ENCODE results near the gene ARL16.

The ARL16 gene

DNA sequence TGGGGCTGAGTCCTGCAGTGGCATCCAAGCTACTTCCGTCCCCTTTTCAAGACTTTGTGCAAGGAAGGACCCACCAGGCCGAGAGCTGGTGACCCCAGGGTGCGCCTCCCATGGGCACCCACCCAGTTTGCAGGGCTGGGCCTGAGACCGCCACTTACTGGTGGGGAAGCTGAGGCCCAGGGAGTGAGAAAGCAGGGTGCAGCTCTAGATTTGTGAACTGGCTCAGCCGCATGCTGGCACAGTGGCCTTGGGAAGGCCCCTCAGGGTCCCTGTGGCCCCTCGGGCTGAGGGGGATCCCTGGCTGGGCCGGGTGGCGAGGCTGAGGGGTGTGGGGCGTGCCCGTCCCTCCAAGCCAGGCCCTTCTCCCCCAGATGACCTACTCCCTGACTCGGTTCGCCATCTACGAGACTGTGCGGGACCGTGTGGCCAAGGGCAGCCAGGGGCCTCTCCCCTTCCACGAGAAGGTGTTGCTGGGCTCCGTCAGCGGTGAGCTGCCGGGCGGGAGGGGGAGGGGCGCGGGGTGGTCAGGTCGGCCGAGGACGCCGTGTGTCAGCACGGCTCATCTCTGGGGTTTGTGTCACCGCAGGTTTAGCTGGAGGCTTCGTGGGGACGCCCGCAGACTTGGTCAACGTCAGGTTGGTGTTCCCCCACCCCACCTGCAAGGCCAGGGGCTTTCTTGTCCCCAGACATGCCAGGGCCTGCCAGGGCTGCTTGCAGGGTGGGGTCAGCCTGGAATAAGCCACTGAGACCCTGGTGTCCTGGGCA lies 31.7 kb upstream of the ARL16 start:
- H3K4me1 ChIP-seq (ENCODE audit: low read length), result peaks cover 17% of the 10 kb centered on the region
- no peaks in the 10 kb centered on the region for H4K20me1 ChIP-seq (ENCODE audit: insufficient read depth, low read length)
- no peak overlapping the region for H3K9ac ChIP-seq (ENCODE audit: low read length)

DNA sequence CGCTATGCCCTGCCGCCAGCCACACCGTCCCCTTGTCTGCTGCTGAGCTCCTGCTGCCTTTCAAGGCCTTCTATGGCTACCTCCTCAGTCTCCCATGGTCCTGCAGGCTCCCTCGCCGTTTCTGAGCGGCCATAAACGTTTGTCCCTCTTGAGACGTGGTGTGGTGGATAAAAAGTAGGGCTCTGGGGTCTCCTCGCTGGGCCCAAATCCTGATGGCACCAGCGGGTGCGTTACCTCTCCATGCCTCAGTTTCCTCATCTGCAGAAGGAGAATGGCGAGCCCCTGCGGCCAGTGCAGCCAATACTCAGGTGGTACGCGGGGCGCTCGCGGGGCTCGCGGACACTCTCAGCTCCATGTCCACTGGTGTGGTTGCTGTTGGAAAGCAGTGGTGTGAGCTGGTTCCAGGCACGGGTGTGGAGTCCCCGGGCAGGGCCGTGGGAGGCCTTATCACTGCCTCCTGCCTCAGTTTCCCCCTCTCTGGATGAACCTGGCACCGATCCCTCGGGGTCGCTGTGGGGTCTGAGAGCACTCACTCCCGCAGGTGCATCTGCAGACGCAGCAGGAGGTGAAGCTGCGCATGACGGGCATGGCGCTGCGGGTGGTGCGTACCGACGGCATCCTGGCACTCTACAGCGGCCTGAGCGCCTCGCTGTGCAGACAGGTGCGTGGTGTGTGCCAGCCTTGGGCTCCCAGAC lies 31.0 kb upstream of the ARL16 start:
- H3K4me2 ChIP-seq (ENCODE audit: low read depth, low read length), result no peak overlapping the region
- H3K9me2 ChIP-seq (replicated peaks; ENCODE audit: insufficient read depth, low read length), result no peaks in the 10 kb centered on the region
- TF ChIP-seq EZH2phosphoT487 (IDR thresholded peaks at IDR 0.05; ENCODE audit: low read length) (no peak), EZH2 (optimal IDR thresholded peaks at IDR 0.05; ENCODE audit: low read depth, low read length) (no peak)
- TF ChIP-seq, protein P1, sequence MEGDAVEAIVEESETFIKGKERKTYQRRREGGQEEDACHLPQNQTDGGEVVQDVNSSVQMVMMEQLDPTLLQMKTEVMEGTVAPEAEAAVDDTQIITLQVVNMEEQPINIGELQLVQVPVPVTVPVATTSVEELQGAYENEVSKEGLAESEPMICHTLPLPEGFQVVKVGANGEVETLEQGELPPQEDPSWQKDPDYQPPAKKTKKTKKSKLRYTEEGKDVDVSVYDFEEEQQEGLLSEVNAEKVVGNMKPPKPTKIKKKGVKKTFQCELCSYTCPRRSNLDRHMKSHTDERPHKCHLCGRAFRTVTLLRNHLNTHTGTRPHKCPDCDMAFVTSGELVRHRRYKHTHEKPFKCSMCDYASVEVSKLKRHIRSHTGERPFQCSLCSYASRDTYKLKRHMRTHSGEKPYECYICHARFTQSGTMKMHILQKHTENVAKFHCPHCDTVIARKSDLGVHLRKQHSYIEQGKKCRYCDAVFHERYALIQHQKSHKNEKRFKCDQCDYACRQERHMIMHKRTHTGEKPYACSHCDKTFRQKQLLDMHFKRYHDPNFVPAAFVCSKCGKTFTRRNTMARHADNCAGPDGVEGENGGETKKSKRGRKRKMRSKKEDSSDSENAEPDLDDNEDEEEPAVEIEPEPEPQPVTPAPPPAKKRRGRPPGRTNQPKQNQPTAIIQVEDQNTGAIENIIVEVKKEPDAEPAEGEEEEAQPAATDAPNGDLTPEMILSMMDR (IDR thresholded peaks at IDR 0.05; ENCODE audit: low read length), result no peak
- no peak overlapping the region for H3K9ac ChIP-seq (ENCODE audit: low read length)
- no peaks in the 10 kb centered on the region for H3K27me3 ChIP-seq (replicated peaks; ENCODE audit: insufficient read depth, low read length)
- no peaks in the 10 kb centered on the region for H4K20me1 ChIP-seq (ENCODE audit: insufficient read depth, low read length)
- peaks cover 34% of the 10 kb centered on the region for H3K79me2 ChIP-seq (ENCODE audit: low read length)
- H3F3A ChIP-seq (ENCODE audit: insufficient read depth, low read length), result peaks cover 12% of the 10 kb centered on the region
- H3K9me3 ChIP-seq (replicated peaks; ENCODE audit: insufficient read depth, low read length), result no peaks in the 10 kb centered on the region
- H3K36me3 ChIP-seq (replicated peaks; ENCODE audit: insufficient read depth, low read length), result no peaks in the 10 kb centered on the region
- H2AFZ ChIP-seq (ENCODE audit: low read length), result no peak overlapping the region
- no peak overlapping the region for H3K4me3 ChIP-seq (ENCODE audit: low read length)
- H3K4me1 ChIP-seq (ENCODE audit: low read length), result peaks cover 17% of the 10 kb centered on the region
- no peak for DNase-seq
- no peak overlapping the region for H3K27ac ChIP-seq (ENCODE audit: low read length)

More for the DNA sequence above, 31.7 kb upstream of the ARL16 start:
- Histone ChIP-seq H3K27me3 (replicated peaks; ENCODE audit: insufficient read depth, low read length) (no peaks in the 10 kb centered on the region), H3K36me3 (replicated peaks; ENCODE audit: insufficient read depth, low read length) (no peaks in the 10 kb centered on the region), H3K4me2 (ENCODE audit: low read depth, low read length) (no peak overlapping the region), H3K27ac (ENCODE audit: low read length) (no peak overlapping the region), H3K9me3 (replicated peaks; ENCODE audit: insufficient read depth, low read length) (no peaks in the 10 kb centered on the region), H3K9me2 (replicated peaks; ENCODE audit: insufficient read depth, low read length) (no peaks in the 10 kb centered on the region), H3F3A (ENCODE audit: insufficient read depth, low read length) (peaks cover 12% of the 10 kb centered on the region), H2AFZ (ENCODE audit: low read length) (no peak overlapping the region), H3K4me3 (ENCODE audit: low read length) (no peak overlapping the region), H3K79me2 (ENCODE audit: low read length) (peaks cover 34% of the 10 kb centered on the region)
- no peak for DNase-seq
- TF ChIP-seq EZH2phosphoT487 (IDR thresholded peaks at IDR 0.05; ENCODE audit: low read length), result no peak

DNA sequence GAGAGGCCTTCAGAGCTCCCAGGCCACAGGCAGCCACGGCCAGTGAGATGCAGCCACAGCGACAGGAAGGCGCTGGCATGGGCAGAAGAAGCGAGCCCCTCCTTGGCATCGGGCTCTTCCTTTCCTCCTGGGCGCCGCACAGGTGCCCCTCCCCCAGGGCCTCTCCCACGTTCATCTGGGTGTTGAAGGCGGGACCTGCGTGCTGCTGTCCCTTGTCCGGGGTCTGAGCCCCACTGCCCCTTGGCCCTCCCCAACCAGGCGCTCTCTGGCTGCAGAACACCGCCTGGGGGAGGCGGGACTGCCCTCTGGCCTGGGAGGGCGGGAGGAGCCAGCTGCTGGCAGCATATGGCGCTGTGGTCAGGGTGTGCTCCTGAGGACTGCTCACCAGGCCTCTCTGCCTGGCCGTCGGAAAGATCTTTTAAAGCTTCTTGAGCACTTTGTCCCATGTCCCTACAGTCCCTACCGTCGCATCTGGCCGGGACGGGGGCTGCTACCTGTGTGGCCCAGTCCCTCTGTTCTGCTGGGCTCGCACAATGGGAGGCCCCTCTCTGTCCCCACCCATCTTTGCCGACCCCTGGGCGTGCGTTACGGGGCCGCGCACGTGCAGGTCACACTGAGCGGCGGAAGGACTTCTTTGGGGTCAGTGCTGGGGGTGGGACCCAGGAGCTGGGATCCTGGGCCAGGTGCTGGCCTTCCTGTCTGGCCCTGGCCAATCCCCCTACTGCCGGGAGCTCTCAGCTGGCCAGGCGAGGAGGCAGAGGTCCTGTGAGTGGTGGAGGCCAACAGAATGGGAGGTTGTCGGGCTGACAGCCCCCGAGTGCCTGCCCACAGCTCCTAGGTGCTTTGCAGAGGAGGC lies 30.2 kb upstream of the ARL16 start:
- H3K27ac ChIP-seq (ENCODE audit: low read length), result no peak overlapping the region
- H3K36me3 ChIP-seq (replicated peaks; ENCODE audit: insufficient read depth, low read length), result no peaks in the 10 kb centered on the region
- no peaks in the 10 kb centered on the region for H4K20me1 ChIP-seq (ENCODE audit: insufficient read depth, low read length)
- peak overlapping the region; percentile 97 for H3K4me3 ChIP-seq (ENCODE audit: low read length)
- H2AFZ ChIP-seq (ENCODE audit: low read length), result no peak overlapping the region
- peak overlapping the region; percentile 92 for H3K4me2 ChIP-seq (ENCODE audit: low read depth, low read length)
- H3F3A ChIP-seq (ENCODE audit: insufficient read depth, low read length), result peaks cover 18% of the 10 kb centered on the region
- H3K4me1 ChIP-seq (ENCODE audit: low read length), result peaks cover 17% of the 10 kb centered on the region
- no peaks in the 10 kb centered on the region for H3K27me3 ChIP-seq (replicated peaks; ENCODE audit: insufficient read depth, low read length)
- H3K79me2 ChIP-seq (ENCODE audit: low read length), result peaks cover 34% of the 10 kb centered on the region
- H3K9ac ChIP-seq (ENCODE audit: low read length), result peak overlapping the region; percentile 83; the same call in 1 of the 2 replicates
- no peak for DNase-seq
- no peaks in the 10 kb centered on the region for H3K9me2 ChIP-seq (replicated peaks; ENCODE audit: insufficient read depth, low read length)
- no peak for TF ChIP-seq EZH2 (optimal IDR thresholded peaks at IDR 0.05; ENCODE audit: low read depth, low read length)
- no peak for TF ChIP-seq EZH2phosphoT487 (IDR thresholded peaks at IDR 0.05; ENCODE audit: low read length)
- TF ChIP-seq, protein P1 (IDR thresholded peaks at IDR 0.05; ENCODE audit: low read length), result no peak
- no peaks in the 10 kb centered on the region for H3K9me3 ChIP-seq (replicated peaks; ENCODE audit: insufficient read depth, low read length)
